Dendritic cell treated with granulocyte-macrophage colony-stimulating factor and Interleukin-4, amounts not matched to agents 40 ng/mL and 50 ng/mL, for 4 days (primary cell): ENCODE results near the gene DVL1.

ENCODE experiments used
- H3K27ac Mint-ChIP-seq: one replicate; pipeline ENCODE4 v1.8.0; 2022; ENCODE audit warnings: mild to moderate bottlenecking, mixed read lengths
- H3K27me3 Mint-ChIP-seq: one replicate; pipeline ENCODE4 v1.8.0; 2022; ENCODE audit warnings: mild to moderate bottlenecking, mixed read lengths
- H3K36me3 Mint-ChIP-seq: one replicate; pipeline ENCODE4 v1.8.0; 2022; ENCODE audit warnings: low read depth, mixed read lengths
- H3K4me1 Mint-ChIP-seq: one replicate; pipeline ENCODE4 v1.8.0; 2022; ENCODE audit warnings: low read depth, mixed read lengths
- H3K4me3 Mint-ChIP-seq: one replicate; pipeline ENCODE4 v1.8.0; 2022; ENCODE audit warnings: mild to moderate bottlenecking, moderate library complexity, mixed read lengths
- H3K9me3 Mint-ChIP-seq: one replicate; pipeline ENCODE4 v1.8.0; 2022; ENCODE audit warnings: mixed read lengths
- intact Hi-C: fragments of 100-400 bp; cut with micrococcal nuclease; formaldehyde crosslinking; loops from one replicate; pipeline ENCODE4 v1.15.0; 2022

Gene DVL1

GRCh38 chr1:1335283-1335682 lies 13.9 kb downstream of the DVL1 start:
- Mint-ChIP-seq H3K36me3 (peaks cover 65% of the 10 kb centered on the region), H3K9me3 (no peaks in the 10 kb centered on the region), H3K27me3 (no peaks in the 10 kb centered on the region), H3K4me3 (no peak overlapping the region), H3K4me1 (no peaks in the 10 kb centered on the region), H3K27ac (no peak overlapping the region)
- intact Hi-C loops = no loop called here

GRCh38 chr1:1334835-1335234 lies 14.4 kb downstream of the DVL1 start:
- no peak overlapping the region for H3K4me3 Mint-ChIP-seq
- H3K27me3 Mint-ChIP-seq = no peaks in the 10 kb centered on the region
- intact Hi-C loops = no loop called here
- no peak overlapping the region for H3K27ac Mint-ChIP-seq
- no peaks in the 10 kb centered on the region for H3K4me1 Mint-ChIP-seq
- no peaks in the 10 kb centered on the region for H3K9me3 Mint-ChIP-seq
- peaks cover 61% of the 10 kb centered on the region for H3K36me3 Mint-ChIP-seq

- Mint-ChIP-seq H3K27ac (no peak overlapping the region), H3K9me3 (no peaks in the 10 kb centered on the region), H3K4me1 (no peaks in the 10 kb centered on the region), H3K27me3 (no peaks in the 10 kb centered on the region), H3K36me3 (peaks cover 56% of the 10 kb centered on the region), H3K4me3 (no peak overlapping the region)
- intact Hi-C loops = no loop called here
Observed at GRCh38 chr1:1333551-1334241, 15.5 kb downstream of the DVL1 start.

- intact Hi-C loops = no loop called here
- Mint-ChIP-seq H3K27ac (no peak overlapping the region), H3K36me3 (peaks cover 56% of the 10 kb centered on the region), H3K4me3 (no peak overlapping the region), H3K9me3 (no peaks in the 10 kb centered on the region), H3K4me1 (no peaks in the 10 kb centered on the region), H3K27me3 (no peaks in the 10 kb centered on the region)
Observed at GRCh38 chr1:1332774-1333480, 16.3 kb downstream of the DVL1 start.

- Mint-ChIP-seq H3K4me3 (no peak overlapping the region), H3K27ac (no peak overlapping the region), H3K36me3 (peaks cover 56% of the 10 kb centered on the region), H3K27me3 (no peaks in the 10 kb centered on the region), H3K9me3 (no peaks in the 10 kb centered on the region), H3K4me1 (no peaks in the 10 kb centered on the region)
- intact Hi-C loops = no loop called here
Observed at GRCh38 chr1:1332031-1332755, 17.0 kb downstream of the DVL1 start.

- peaks cover 56% of the 10 kb centered on the region for H3K36me3 Mint-ChIP-seq
- H3K4me1 Mint-ChIP-seq = peaks cover 1% of the 10 kb centered on the region
- no peaks in the 10 kb centered on the region for H3K27me3 Mint-ChIP-seq
- H3K9me3 Mint-ChIP-seq = no peaks in the 10 kb centered on the region
- H3K27ac Mint-ChIP-seq = no peak within 1 kb of the TSS
- intact Hi-C loops = no loop called here
- H3K4me3 Mint-ChIP-seq = no peak within 1 kb of the TSS
Observed at GRCh38 chr1:1331068-1331965, 17.9 kb downstream of the DVL1 start, which contains the start of gene TAS1R3. Gene TAS1R3, plus strand, starts transcription at chr1:1331280. Its CDS starts 66 bp downstream, at chr1:1331346.

- H3K27ac Mint-ChIP-seq = no peak overlapping the region
- no peaks in the 10 kb centered on the region for H3K27me3 Mint-ChIP-seq
- H3K9me3 Mint-ChIP-seq = no peaks in the 10 kb centered on the region
- H3K36me3 Mint-ChIP-seq = peaks cover 49% of the 10 kb centered on the region
- intact Hi-C loops = no loop called here
- H3K4me3 Mint-ChIP-seq = no peak overlapping the region
- peaks cover 9% of the 10 kb centered on the region for H3K4me1 Mint-ChIP-seq
Observed at GRCh38 chr1:1330366-1331067, 18.7 kb downstream of the DVL1 start.

- Mint-ChIP-seq H3K27me3 (no peaks in the 10 kb centered on the region), H3K36me3 (peaks cover 41% of the 10 kb centered on the region), H3K27ac (no peak overlapping the region), H3K4me3 (no peak overlapping the region), H3K9me3 (no peaks in the 10 kb centered on the region), H3K4me1 (peaks cover 12% of the 10 kb centered on the region)
- intact Hi-C loops = no loop called here
Observed at GRCh38 chr1:1329304-1330210, 19.7 kb downstream of the DVL1 start.

GRCh38 chr1:1328254-1328653 lies 21.0 kb downstream of the DVL1 start:
- no peak overlapping the region for H3K4me3 Mint-ChIP-seq

GRCh38 chr1:1327291-1327690 lies 21.9 kb downstream of the DVL1 start:
- H3K36me3 Mint-ChIP-seq = peaks cover 45% of the 10 kb centered on the region
- intact Hi-C loops = no loop called here
- no peaks in the 10 kb centered on the region for H3K9me3 Mint-ChIP-seq
- no peaks in the 10 kb centered on the region for H3K27me3 Mint-ChIP-seq
- H3K4me1 Mint-ChIP-seq = peaks cover 28% of the 10 kb centered on the region
- no peak overlapping the region for H3K27ac Mint-ChIP-seq
- H3K4me3 Mint-ChIP-seq = no peak overlapping the region

More at GRCh38 chr1:1328254-1328653, 21.0 kb downstream of the DVL1 start:
- H3K4me1 Mint-ChIP-seq = peaks cover 18% of the 10 kb centered on the region
- intact Hi-C loops = no loop called here
- H3K27me3 Mint-ChIP-seq = no peaks in the 10 kb centered on the region
- peaks cover 38% of the 10 kb centered on the region for H3K36me3 Mint-ChIP-seq
- no peak overlapping the region for H3K27ac Mint-ChIP-seq
- H3K9me3 Mint-ChIP-seq = no peaks in the 10 kb centered on the region

- Mint-ChIP-seq H3K4me3 (peak overlapping the region; percentile 77), H3K4me1 (peaks cover 38% of the 10 kb centered on the region), H3K27ac (no peak overlapping the region), H3K27me3 (no peaks in the 10 kb centered on the region), H3K36me3 (peaks cover 50% of the 10 kb centered on the region), H3K9me3 (no peaks in the 10 kb centered on the region)
- intact Hi-C loops = no loop called here
Observed at GRCh38 chr1:1326075-1326605, 23.1 kb downstream of the DVL1 start.
